K562 (cell line): ENCODE results near the gene MKRN2OS. TPM values are rescaled to one million over a fixed set of nuclear protein-coding genes. Genes with fewer than 3 reads are reported as not detected.

Experiments
- ASH1L ChIP-seq: fragments of 450-650 bp; IDR thresholded peaks from 2 replicates; pipeline ENCODE4 v1.6.1; 2018; ENCODE audit warnings: borderline replicate concordance, mild to moderate bottlenecking, low read depth; ENCODE audit not compliant: partially characterized antibody
- BACH1 ChIP-seq: fragments of 200-800 bp; sonication (Bioruptor generic); IDR thresholded peaks from 2 replicates; pipeline ENCODE4 v1.6.1; 2016; ENCODE audit warnings: missing genetic modification characterization, missing compliant biosample characterization
- CAMTA2 ChIP-seq: fragments of 250-450 bp; sonication (Bioruptor Pico); conservative IDR thresholded peaks from 2 replicates; pipeline ENCODE4 v1.5.1; 2022
- ILK ChIP-seq: fragments of 450-650 bp; IDR thresholded peaks from 2 replicates; pipeline ENCODE4 v1.6.1; 2016; ENCODE audit warnings: missing genetic modification characterization, low read depth, mild to moderate bottlenecking, missing compliant biosample characterization, moderate library complexity, borderline replicate concordance
- KAT7 ChIP-seq: sonication (generic); formaldehyde crosslinking; IDR thresholded peaks from 2 replicates; pipeline ENCODE4 v1.8.0; 2022; ENCODE audit warnings: missing genetic modification reagents, mild to moderate bottlenecking, borderline replicate concordance
- KLF6 ChIP-seq: fragments of 250-450 bp; sonication (Bioruptor Pico); IDR thresholded peaks from 2 replicates; pipeline ENCODE4 v1.4.0; 2020; ENCODE audit warnings: mild to moderate bottlenecking, moderate library complexity, borderline replicate concordance
- MCM2 ChIP-seq: fragments of 450-650 bp; IDR thresholded peaks from 2 replicates; pipeline ENCODE4 v1.6.1; 2017; ENCODE audit warnings: low read depth, mild to moderate bottlenecking
- MED1 ChIP-seq: sonication (generic); formaldehyde crosslinking; IDR thresholded peaks from 2 replicates; pipeline ENCODE4 v1.8.1; 2023; ENCODE audit warnings: missing genetic modification reagents, borderline replicate concordance
- RBBP5 ChIP-seq: fragments of 200-600 bp; sonication (generic); IDR thresholded peaks from 2 replicates; pipeline ENCODE4 v1.6.1; 2012; ENCODE audit warnings: borderline replicate concordance, mild to moderate bottlenecking, low read length, control low read depth, inconsistent platforms; ENCODE audit not compliant: insufficient read depth, poor library complexity, severe bottlenecking
- RCOR1 ChIP-seq, 2 experiments: IDR thresholded peaks; 2 replicates each; pipeline ENCODE4 v1.6.1; 2012; ENCODE audit warnings: low read depth in 2 of 2, low read length in 2 of 2, borderline replicate concordance in 1 of 2, improper control_type of control experiment in 1 of 2
- SUPT5H ChIP-seq: fragments of 450-650 bp; IDR thresholded peaks from 2 replicates; pipeline ENCODE4 v1.6.1; 2016
- TBL1XR1 ChIP-seq, 2 experiments: IDR thresholded peaks; 2 replicates each; pipeline ENCODE4 v1.6.1; 2012; ENCODE audit warnings: improper control_type of control experiment in 2 of 2, low read length in 2 of 2, mild to moderate bottlenecking in 1 of 2
- TCF15 ChIP-seq: fragments of 250-450 bp; sonication (Bioruptor Pico); IDR thresholded peaks from 2 replicates; pipeline ENCODE4 v1.8.0; 2022; ENCODE audit warnings: moderate library complexity, mild to moderate bottlenecking, inconsistent platforms
- TCFL5 ChIP-seq: fragments of 250-450 bp; sonication (Bioruptor Pico); conservative IDR thresholded peaks from 2 replicates; pipeline ENCODE4 v1.6.1; 2021; ENCODE audit warnings: mild to moderate bottlenecking, moderate library complexity, matching md5 sums
- TEAD1 ChIP-seq, 2 experiments: fragments of 450-650 bp in 1 of 2; sonication (generic) in 1 of 2; formaldehyde crosslinking; IDR thresholded peaks; 2 replicates each; pipeline versions ENCODE4 v1.4.0 to v1.8.0; 2020 to 2022; ENCODE audit warnings: mild to moderate bottlenecking in 2 of 2, missing genetic modification reagents in 1 of 2
- WHSC1 ChIP-seq: IDR thresholded peaks from one replicate; pipeline ENCODE4 v1.6.1; 2012; ENCODE audit warnings: low read length, control low read depth, inconsistent platforms
- ZFP1 ChIP-seq: fragments of 450-650 bp; formaldehyde crosslinking; IDR thresholded peaks from 2 replicates; pipeline ENCODE4 v1.4.0; 2020; ENCODE audit warnings: mild to moderate bottlenecking, mixed read lengths
- ZFP30 ChIP-seq: fragments of 250-450 bp; sonication (Bioruptor Pico); IDR thresholded peaks from 2 replicates; pipeline ENCODE4 v1.8.0; 2022; ENCODE audit warnings: moderate library complexity, mild to moderate bottlenecking, inconsistent platforms, borderline replicate concordance
- ZNF347 ChIP-seq: fragments of 450-650 bp; formaldehyde crosslinking; IDR thresholded peaks from 2 replicates; pipeline ENCODE4 v1.4.0; 2020; ENCODE audit warnings: low read depth, mild to moderate bottlenecking, moderate library complexity
- ZNF407 ChIP-seq: fragments of 450-650 bp; IDR thresholded peaks from 2 replicates; pipeline ENCODE4 v1.6.1; 2016; ENCODE audit warnings: low read depth
- polyA plus RNA-seq, 8 experiments: library from polyadenylated mRNA; depleted of rRNA in 4 of 8; stranded (reverse) in 5 of 8; unstranded in 3 of 8; fragments of >200 nt; fragmentation: Nextera tagmentation in 2 of 8; fragmentation: Illumina TruSeq in 1 of 8; extraction: Ambion mirVana in 2 of 8; extraction: Trizol in 1 of 8; gene quantifications; 2 replicates each; pipeline versions ENCODE4 v1.2.1 to v1.2.3, GENCODE V29; 2011 to 2014; ENCODE audit warnings: inconsistent platforms in 1 of 8, missing spikeins in 1 of 8
- total RNA-seq, 7 experiments: library from RNA; depleted of rRNA in 6 of 7; stranded (reverse); fragments of >200 nt in 6 of 7; fragmentation: Illumina TruSeq in 2 of 7; extraction: Trizol in 2 of 7; gene quantifications; 2 replicates each; pipeline versions ENCODE4 v1.2.1 to v1.2.3, GENCODE V29; 2011 to 2021; ENCODE audit warnings: low replicate concordance in 1 of 7

Gene MKRN2OS
- total and polyA plus RNA-seq, 9 of the 15 experiments (the other 6 are each of a cell fraction or from before 2014, with no cell fraction given) = 0.11 to 0.27 (median 0.17) TPM; not detected in 6

DNA sequence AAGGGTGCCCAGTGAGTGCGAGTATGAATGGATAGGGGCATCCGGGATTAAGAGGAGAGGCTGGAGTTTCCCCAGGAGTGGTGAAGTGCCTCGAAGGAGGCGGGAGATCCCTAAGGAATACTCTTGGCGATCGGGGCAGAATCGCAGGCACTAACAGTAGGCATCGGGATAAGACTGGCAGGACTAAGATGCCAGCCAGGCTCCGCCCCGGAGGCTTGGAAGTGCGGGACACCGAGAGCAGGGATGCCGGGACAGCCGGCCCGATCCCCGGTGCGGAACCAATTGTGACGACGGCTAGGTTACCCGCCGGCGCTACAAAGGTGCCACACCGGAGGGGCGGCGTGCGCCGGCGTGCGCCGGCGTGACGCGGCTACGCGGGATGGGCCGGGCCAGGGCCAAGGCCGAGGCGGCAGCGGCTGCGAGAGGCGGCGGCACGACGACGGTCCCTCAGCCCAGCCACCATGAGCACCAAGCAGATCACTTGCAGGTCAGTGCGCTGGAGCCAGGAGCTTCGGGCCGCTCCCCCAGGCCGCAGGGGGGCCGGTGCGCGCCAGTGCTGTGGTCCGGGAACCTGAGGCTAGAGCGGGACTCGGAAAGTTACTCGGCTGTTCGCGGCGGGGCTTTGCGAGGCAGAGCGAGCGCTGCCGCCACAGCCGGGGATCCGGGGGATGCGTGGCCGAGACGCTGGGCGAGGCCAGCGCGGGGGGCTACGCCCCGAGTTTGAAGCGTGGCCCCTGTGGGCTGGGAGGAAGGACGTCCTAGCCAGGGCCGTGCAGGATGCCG is 11.6 kb upstream of the MKRN2OS start, which contains the start of gene MKRN2 (continued):
- peak; percentile 98 for TF ChIP-seq KAT7 (CRISPR knock-in tag)
- no peak; the same call in 1 of the 2 replicates for TF ChIP-seq MED1 (CRISPR knock-in tag)
- TF ChIP-seq ZNF407 = no peak
- no peak; the same call in 1 of the 2 replicates for TF ChIP-seq CAMTA2 (CRISPR knock-in tag)
- TF ChIP-seq MCM2 = no peak
- peak; percentile 83 to 90 for TF ChIP-seq TBL1XR1 (IDR thresholded peaks at IDR 0.05; ENCODE audit: low read length in 2 of 2)
- TF ChIP-seq KLF6 (CRISPR knock-in tag) = peak; percentile 18; the same call in 1 of the 2 replicates
- TF ChIP-seq RBBP5 = peak; percentile 98
- TF ChIP-seq BACH1 (tag) = no peak
- peak; percentile 11 for TF ChIP-seq WHSC1
- TF ChIP-seq ZNF347 (CRISPR knock-in tag) = no peak
- peak; percentile 98 for TF ChIP-seq SUPT5H
- TF ChIP-seq ILK (tag) = no peak
- TF ChIP-seq RCOR1 (IDR thresholded peaks at IDR 0.05; ENCODE audit: borderline replicate concordance in 1 of 2, low read depth in 2 of 2, low read length in 2 of 2) = peak; percentile 44 to 90; a peak in 3 of 4 replicates
- no peak for TF ChIP-seq ZFP1 (CRISPR knock-in tag)
- TF ChIP-seq TCFL5 = no peak
- TF ChIP-seq TCF15 (CRISPR knock-in tag) = no peak
- TF ChIP-seq TEAD1 (CRISPR knock-in tag; IDR thresholded peaks at IDR 0.05) = peak in 1 of 2 experiments; percentile 90; a peak in 3 of 4 replicates
- no peak for TF ChIP-seq ZFP30 (CRISPR knock-in tag)
- no peak for TF ChIP-seq ASH1L
